ENCODE data around the gene DIS3L2.
"Not testable (repeated sequence)": the region's sequence is repeated elsewhere in the genome, so short reads cannot be mapped to it uniquely, and the experiment has no call there.

Gene DIS3L2

DNA sequence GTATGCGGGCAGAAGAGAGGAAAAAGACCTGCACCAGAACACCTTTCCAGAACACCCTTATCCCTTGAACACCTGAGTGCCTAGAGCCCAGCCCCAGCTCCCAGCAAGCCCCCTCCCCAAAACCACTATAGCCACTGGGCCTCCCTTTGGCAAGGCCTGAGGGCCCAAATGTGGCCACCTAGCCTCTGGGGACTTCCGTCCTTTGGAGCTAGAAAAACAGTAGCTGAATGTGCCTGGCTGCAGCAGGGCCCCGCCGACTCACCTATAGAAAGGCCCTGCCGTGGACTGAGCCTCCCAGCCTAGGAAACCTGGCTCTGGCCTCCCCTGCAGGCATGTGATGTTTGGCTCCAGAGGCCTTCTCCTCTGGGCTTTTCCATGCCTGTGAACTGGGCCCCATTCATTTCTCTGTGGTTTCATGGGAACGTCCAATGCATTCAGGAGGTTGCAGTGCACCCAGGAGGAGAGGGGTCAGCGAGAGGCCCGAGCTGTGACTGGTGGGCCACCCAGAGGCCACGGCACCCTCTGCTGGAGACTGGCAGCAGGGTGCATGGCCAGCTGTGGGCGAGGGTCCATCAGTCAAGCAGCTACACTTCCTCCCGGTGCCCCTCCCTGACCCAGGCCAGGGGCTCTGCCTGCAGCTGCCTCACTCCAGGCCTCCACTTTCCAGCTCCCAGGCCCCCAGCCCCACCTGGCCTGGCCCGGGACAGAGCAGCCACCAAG, 401.7 kb downstream of the DIS3L2 start:
- DNase-seq: not testable (repeated sequence)

DNA sequence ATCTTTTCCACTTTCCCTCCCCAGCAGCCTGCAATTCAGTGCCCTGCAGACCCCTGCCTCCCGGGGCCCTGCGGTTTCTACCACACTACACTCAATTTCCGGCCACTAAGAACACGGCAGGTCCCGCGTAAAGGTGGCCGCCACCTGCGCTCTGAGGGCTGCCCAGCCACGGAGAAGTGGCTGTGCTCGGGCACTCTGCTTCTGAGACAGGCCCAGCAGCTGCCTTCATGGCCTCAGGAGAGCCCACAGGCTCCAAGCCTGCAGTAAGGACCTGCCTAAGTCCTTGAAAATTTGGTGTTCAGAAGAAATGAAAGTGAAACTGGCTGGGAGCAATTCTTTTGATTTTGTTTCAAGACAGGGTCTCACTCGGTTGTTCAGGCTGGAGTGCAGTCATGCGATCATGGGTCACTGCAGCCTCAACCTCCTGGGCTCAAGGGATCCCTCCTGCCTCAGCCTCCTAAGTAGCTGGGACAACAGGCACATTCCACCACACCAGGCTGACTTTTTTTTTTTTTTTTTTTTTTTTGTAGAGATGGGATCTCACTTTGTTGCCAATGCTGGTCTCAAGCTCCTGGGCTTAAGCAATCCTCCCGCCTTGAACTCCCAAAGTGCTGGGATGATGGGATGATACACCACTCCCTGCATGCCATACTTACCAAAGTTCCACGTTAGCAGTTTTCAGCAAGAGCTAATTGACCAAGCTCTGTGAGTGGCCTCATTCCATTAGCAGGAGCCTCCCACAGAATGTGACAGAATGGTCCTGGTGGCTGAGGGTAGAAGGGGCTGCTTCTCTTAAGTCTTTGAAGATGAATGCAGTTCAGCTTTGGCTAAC, 402.5 kb downstream of the DIS3L2 start:
- no peak for DNase-seq

DNA sequence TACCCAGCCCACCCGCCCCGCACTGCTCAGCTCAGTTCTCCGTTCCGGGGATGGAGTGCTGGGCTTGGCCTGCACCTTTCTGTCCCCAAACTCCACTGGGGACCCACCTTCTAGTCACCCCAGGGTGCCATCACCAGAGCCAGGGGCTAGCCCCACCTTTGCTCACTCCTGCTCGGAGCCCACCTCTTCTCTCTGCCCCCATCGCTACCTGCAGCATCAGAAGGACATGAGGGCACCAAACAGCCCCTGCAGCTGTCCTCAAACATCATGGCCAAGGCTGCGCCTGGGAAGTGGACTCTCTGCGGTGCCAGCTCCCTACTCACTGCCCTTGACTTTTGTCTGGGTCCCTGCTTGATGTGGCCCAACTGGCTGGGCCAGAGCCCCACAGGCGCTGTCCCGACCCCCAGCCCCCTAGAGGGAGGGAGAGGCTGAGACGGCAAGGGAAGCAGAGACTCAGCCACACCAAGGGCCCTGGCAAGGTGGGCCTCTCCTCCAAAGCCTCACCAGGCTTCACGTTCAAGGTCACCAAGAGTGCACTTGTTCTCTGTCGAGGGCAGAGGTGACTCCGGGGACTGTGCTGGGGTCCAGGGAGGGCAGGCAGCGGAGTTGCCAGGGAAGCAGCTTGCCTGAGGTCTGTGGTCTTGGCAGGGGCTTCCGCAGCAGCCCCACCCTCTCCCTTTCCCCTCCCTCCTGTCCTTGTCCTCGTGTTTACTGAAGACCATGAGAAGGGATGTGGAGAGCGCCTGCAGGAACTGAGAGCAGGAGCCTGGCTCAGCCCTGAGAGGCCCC, 403.5 kb downstream of the DIS3L2 start:
- not testable (repeated sequence) for DNase-seq

DNA sequence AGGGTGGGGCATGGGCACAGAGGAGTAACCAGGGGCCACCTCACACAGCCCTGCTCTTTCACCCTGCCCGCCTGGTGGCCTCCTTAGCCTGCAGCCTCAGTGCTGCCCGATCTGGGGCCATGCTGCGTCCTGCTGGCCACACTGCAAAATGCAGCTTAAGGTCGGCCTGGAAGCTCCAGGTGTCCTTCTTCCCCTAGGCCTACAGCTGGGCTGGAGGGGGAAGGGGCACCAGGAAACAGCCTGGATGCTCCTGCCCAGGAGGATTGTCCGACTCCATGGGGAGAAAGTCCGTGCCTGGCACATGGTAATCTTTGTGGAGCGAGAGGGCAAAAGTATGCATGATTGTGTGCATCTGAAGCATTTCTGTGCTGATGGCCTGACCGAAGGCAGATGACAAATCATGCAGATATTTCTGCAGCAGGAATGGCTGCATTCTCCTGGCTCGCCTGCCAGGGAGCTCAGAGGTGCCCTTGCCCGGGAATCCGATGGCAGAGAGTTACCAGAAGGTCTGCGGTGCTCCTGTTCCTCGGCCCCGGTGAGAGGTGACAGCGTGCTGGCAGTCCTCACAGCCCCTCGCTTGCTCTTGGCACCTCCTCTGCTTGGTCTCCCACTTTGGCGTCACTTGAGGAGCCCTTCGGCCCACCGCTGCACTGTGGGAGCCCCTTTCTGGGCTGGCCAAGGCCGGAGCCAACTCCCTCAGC, 404.3 kb downstream of the DIS3L2 start:
- no peak for DNase-seq

DNA sequence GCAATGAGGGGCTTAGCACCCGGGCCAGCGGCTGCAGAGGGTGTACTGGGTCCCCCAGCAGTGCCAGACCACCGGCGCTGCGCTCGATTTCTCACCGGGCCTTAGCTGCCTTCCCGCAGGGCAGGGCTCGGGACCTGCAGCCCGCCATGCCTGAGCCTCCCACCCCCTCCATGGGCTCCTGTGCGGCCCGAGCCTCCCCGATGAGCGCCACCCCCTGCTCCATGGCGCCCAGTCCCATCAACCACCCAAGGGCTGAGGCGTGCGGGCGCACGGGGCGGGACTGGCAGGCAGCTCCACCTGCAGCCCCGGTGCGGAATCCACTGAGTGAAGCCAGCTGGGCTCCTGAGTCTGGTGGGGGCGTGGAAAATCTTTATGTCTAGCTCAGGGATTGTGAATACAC, 404.9 kb downstream of the DIS3L2 start:
- DNase-seq: not testable (repeated sequence)

DNA sequence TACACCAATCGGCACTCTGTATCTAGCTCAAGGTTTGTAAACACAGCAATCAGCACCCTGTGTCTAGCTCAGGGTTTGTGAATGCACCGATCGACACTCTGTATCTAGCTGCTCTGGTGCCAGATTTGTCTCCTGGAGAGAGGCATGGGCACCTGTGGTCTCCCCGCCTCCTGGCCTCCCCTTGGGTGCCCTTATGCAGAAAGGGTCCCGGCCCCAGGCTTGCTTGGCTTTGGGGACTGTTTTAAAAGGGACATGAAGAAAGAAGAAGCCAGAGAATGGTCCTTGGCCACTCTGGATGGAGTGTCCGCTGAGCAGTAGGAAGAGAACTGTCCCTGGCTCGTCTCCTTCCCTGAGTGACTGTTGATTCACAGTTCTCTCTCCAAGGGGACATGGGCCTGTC, 405.5 kb downstream of the DIS3L2 start:
- DNase-seq: no peak

DNA sequence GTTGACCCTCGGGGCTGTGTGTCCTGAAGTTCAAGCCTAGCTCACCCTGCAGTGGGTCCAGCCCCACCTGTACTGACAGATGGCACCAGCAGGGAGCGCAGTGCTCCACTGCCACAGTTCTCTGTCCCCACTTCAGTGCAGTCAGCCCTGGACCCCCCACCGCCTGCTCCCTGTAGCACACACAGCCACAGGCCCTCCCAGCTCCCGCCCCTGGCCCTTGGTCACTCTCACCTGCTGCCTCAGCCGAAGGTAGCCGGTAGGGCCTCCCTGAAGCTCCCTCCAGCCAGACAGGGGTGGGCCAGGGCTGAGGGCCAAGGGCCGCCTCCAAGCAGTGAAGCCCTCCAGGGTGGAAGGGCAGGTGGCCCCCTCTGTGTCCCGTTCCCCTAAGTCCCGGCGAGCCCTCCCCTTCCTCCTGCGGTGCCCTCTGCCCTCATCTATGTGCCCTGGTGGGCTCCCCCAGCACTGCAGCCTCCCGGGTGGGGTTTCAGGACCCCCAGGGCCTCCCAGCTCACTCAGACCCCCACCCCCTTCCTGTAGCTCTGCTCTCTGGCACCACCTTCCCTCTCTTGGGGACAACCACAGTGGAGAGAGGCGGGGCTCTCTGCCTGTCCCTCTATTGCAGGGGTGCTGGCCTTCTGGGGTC, 406.2 kb downstream of the DIS3L2 start:
- DNase-seq: no peak

DNA sequence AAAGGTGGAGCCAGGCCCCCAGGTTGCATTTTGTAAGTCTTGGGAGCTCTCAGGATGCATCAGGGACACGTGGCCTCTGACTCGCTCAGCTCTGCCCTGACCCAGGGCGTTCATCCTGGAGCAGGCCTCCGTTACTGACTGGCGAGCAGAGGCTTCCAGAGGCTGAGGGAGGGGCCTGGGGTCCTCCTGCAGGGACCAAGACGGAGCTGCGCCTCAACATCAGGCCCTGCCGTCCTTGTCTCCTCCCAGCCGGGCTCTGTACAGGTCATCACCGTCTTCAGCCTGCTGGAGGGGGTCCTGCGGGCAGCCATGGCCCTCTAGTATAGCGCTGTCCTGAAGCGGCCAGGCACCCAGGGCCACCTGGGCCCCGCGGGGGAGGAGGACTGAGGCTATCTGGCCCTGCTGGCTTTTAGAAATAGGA, 406.8 kb downstream of the DIS3L2 start:
- DNase-seq: no peak

DNA sequence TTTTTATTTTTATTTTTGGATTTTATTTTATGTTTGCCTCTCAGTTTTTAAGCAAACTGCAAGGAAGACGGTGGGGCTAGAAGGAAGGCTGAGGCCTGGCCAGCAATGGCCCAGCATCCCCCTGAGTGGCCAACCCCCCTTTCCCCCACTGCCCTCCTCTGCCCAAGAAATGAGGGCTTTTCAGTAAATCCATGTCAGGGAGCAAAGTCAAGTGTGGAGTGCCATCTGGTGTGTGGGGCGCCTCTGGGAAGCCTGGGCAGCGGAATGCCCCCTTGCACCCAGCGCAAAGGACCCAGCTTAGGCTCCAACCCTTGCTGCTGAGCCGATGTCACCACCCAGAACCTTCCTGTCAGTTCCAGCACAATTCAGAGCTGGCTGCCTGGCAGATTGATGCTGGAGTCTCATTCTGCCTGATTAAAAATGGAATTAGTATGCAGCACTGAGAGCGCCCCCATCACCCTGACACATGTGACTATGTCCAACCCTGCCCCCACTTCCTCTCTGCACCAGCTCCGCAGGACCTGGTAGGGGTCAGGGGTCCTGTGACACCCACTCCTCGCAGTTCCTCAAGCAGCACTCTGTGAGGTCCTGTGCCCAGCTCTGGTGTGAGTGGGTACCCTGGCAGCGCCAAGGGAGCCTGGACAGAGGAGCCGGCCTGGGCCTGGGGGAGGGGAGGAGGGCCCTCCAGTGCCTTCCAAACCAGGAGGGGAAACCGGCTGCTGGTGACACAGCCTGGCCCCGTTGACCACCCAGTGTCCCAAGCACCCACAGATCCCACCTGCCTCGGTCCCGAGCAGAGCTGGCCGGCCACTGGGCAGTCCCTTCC, 407.8 kb downstream of the DIS3L2 start:
- DNase-seq: no peak

DNA sequence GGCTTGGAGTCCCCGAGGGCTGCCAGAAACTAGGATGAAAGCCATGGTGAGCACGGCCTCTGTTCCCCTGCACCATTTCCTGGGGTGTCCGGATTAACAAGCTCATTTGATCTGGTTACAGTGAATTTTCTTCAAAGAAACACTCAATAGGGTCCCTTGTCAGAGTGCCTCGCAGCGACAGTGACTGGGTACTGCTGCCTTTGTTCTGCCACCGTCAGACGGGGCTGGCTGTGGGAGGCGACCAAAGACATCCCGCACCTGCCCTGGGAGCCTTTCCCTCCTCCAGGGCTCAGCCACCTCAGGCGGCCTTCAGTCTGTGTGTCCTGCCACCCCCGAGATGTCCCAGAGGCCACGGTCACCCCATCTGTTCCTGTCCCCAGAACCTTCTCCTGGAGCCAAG, 408.5 kb downstream of the DIS3L2 start:
- DNase-seq: not testable (repeated sequence)

DNA sequence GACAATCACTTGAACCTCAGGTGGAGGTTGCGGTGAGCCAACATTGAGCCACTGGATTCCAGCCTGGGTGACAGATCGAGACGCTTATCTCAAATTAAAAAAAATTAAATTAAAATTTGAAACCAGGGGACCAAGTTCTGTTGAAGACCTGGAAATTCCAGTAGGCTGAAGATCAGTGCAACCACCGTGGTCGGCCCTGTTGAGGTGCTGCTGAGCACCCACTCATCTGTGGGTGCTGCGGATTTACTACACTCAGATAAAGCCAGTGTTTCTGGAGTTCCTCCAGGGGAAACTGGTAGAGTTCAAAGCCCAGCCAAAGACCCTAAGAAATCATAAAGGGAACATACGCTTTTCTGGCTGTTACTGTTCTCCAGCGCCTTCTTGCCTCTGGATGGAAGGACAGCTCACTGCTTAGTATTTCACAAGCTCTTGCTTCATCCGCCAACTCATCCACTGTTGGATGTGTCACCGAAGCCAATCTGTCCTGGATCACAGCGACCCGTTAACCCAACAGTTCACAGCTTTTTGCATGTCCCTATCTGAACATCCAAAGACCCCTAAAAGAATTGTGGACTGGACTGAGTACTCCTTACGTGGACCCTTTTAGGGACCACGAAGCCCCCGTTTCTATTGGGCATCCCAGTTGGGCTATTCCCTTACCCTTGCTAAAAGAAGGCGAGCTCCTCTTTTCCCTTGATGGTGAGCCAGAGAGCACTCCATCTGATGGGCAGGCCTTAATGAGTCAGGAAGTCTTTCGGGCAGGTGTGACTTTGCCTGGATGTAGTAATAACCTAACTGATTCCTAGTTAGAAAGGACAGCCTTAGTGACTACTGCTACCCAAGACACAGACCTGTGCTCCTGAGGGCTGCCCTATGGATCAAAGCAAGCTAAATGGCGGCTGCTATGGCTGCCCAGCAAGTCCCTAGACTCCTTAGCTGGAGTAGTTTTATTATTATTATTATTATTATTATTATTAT, 411.0 kb downstream of the DIS3L2 start:
- no peak for DNase-seq

DNA sequence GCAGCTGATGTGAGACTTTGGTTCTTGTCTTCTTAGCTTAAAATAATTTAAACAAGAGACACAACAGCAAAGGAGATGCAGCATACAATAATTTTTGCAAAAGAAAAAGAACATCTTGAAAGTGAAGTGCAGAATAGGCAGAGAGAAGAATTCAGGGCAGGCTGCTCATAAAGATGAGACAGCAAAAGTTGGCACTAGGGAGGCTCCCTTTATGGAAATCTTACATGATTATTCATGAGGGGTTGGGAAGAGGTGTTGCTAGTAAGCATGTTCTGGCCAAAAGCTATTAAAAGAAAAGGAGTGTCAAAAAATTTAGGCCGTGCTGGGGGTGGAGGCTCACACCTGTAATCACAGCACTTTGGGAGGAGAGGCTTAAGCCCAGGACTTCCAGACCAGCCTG, 412.8 kb downstream of the DIS3L2 start:
- no peak for DNase-seq

DNA sequence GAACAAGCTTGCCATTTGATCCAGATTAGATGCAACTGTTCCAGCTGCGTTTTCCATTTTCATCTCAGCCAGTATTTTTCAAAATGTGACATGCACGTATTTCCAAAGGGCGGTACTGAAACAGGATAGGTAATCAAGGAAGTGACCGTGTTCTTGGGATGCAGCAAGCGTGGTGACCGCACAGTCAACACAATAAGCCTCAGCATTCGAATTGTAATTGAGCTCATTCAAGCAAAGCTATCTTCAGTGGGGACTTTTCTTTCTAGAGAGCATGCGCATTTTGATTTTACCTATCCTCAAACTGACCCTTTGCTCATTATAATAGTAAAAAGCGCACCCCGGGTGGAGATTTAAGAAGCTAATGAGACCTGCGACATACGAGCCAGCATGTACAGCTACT, 413.7 kb downstream of the DIS3L2 start:
- no peak for DNase-seq

DNA sequence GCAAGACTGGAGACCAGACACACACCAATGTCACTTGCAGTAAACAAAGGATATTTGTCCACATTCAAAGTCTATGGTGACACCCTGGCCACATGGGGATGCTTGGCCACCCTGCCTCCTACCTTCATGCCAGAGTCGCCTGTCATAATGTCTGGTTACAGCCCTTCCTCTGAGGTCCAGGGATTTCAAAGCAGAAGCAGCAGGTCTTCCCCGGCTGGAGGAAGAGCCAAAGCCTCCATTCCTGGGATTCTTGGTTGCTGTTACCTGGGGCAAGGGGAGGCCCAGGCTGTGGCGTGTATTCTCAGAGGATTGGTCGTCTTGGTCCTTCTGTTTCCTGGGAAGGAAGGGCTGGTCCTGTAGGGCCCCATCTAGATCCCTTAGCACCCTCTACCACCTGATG, 414.7 kb downstream of the DIS3L2 start:
- no peak for DNase-seq

DNA sequence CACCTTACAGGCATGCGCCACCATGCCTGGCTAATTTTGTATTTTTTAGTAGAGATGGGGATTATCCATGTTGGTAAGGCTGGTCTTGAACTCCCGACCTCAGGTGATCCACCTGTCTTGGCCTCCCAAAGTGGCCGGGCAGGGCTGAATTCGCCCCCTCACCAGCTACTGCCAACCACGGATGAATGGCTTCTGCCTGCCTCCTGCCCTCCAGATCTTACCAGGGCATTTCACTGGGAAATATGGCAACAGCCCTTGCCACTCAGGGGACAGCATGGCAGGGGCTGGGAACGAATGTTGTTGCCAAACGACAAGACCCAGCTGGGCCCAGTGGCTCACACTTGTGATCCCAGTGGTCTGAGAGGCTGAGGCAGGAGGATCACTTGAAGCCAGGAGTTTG, 415.2 kb downstream of the DIS3L2 start:
- no peak for DNase-seq

DNA sequence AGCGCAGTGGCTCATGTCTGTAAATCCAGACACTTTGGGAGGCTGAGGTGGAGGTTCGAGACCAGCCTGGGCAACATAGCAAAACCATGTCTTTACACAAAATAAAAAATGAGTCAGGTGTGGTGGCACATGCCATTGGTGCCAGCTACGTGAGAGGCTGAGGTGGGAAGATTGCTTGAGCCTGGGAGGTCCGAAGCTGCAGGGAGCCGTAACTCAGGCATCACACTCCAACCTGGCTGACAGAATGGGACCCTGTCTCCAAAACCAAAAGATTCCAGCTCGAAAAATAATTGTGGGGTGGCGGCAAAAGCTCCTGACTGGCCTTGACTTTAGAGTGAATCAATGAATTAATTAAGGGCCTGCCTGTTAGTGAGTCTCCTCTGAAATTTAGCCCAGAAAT, 415.8 kb downstream of the DIS3L2 start:
- no peak for DNase-seq

DNA sequence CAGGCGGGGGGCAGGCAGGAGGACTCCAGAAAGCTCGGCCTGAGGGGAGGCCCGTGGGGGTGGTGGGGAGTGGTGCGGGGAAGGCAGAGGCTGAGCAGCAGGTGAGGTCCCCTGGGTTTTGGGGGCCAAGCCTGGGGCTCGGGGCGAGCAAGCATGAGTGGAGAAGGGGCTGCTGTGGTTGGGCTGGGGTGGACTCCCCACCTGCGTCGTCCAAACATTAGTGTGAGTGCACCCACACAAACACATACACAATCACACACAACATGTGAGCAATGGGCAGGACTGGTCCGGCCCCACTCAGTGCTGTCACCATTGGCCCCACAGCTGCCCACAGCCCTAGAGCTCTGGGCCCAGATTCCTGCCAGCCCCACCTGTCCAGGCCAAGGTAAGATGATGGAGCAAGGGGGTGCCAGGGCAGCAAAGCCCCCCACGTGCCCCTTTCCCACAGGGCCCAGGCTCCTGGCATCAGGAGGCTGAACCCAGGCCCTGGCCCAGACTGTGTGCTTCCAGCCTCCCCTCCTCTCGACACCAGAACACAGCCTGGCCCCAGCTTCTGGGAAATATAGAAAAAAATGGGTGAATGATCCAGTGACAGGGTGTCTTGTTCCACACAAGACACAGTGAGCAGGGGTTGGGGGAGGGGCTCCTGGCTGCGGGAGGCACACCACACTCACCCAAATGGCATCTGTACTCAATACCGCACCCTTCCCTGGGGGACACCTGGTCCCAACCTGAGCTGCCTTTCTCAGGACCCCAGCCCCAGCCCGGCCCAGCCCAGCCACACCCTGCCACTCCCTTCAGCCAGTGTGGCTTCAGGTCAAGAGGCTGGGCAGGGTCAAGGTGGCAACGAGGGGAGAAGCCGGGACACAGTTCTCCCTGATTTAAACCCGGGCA, 416.6 kb downstream of the DIS3L2 start:
- no peak for DNase-seq

DNA sequence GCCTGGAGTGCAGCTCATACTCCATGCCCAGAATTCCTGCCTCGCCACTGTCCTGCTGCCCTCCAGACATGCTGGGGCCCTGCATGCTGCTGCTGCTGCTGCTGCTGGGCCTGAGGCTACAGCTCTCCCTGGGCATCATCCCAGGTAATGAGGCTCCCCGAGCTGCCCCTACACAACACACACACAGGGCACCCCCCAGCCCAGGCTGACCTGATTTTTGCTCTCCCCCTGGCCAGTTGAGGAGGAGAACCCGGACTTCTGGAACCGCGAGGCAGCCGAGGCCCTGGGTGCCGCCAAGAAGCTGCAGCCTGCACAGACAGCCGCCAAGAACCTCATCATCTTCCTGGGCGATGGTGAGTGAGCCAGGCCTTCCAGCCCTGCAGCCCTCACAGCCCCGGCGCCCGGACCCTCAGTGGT, 417.2 kb downstream of the DIS3L2 start, which contains the start of gene ALPP:
ALPP (plus strand) TSS at position 17 of the 417 bp plus-strand sequence; CDS start at position 69, 52 bp downstream.
- DNase-seq: not testable (repeated sequence)
